Measurements from ENCODE around the gene HLA-DQB1. TPM values are rescaled to one million over a fixed set of nuclear protein-coding genes. Genes with fewer than 3 reads are reported as not detected.

Gene HLA-DQB1
- total RNA-seq, 1 experiment from 2014 or later: 2.1 TPM

- Histone ChIP-seq H3K27ac (ENCODE audit: low read depth, low read length) (no peak overlapping the region), H3K4me2 (ENCODE audit: low read length) (no peak overlapping the region), H3K9ac (ENCODE audit: low read length) (no peak overlapping the region), H3K4me3 (replicated peaks in 1 of 2; ENCODE audit: low read depth in 1 of 2, low read length in 2 of 2) (no peak overlapping the region), H3K9me2 (ENCODE audit: insufficient read depth) (no peaks in the 10 kb centered on the region), H3K27me3 (ENCODE audit: insufficient read depth, low read length) (no peaks in the 10 kb centered on the region), H2AFZ (ENCODE audit: low read depth, low read length, poor library complexity, severe bottlenecking) (peak overlapping the region; percentile 9), H3K79me2 (ENCODE audit: insufficient read depth, low read length) (no peaks in the 10 kb centered on the region), H3K4me1 (ENCODE audit: control insufficient read depth in 1 of 2, insufficient read depth in 2 of 2, low read length in 2 of 2) (no peaks in the 10 kb centered on the region), H3K36me3 (ENCODE audit: control insufficient read depth in 1 of 2, insufficient read depth in 2 of 2, low read length in 2 of 2) (no peaks in the 10 kb centered on the region), H4K20me1 (ENCODE audit: insufficient read depth) (no peaks in the 10 kb centered on the region), H3K9me3 (ENCODE audit: control insufficient read depth in 1 of 2, insufficient read depth in 1 of 2, low read depth in 1 of 2, low read length in 2 of 2) (no peaks in the 10 kb centered on the region)
- BruUV-seq (replicated peaks): no TSS peak
- ChIA-PET RAD21 (ENCODE audit: low non-redundant PET in 1 of 2, low total read pairs in 2 of 2, uncharacterized antibody in 2 of 2, unreplicated experiment in 2 of 2) (no interaction called here), POLR2A (no interaction called here), CTCF (interaction anchor here (0.7 to 1.4 kb wide), 4 partner anchors 12 to 279 kb away, joined by 3 to 4 read pairs (median 4); no protein-coding TSS in a partner anchor)
- no peak for ATAC-seq
- no peak for DNase-seq (ENCODE audit: low read depth, low spot score)
- intact Hi-C loops (cut with micrococcal nuclease): no loop called here
- TF ChIP-seq EZH2phosphoT487 (IDR thresholded peaks at IDR 0.05; ENCODE audit: borderline replicate concordance) (no peak), SP1 (IDR thresholded peaks at IDR 0.05; ENCODE audit: low read depth) (no peak), REST (IDR thresholded peaks at IDR 0.05; ENCODE audit: low read depth) (no peak), CEBPB (IDR thresholded peaks at IDR 0.05; ENCODE audit: low read depth) (no peak), POLR2A (IDR thresholded peaks at IDR 0.05; ENCODE audit: borderline replicate concordance, extremely low read depth, insufficient read depth, insufficient read length) (no peak), RAD21 (IDR thresholded peaks at IDR 0.05; ENCODE audit: low read depth) (no peak), ELF1 (IDR thresholded peaks at IDR 0.05; ENCODE audit: borderline replicate concordance, low read depth) (no peak)
Observed at GRCh38 chr6:32689531-32690501, 23.4 kb upstream of the HLA-DQB1 start.

All from HCT116 (cell line).